GF-D8 (cell line): Measurements from ENCODE around the gene DDC.
"Not testable (repeated sequence)": the region's sequence is repeated elsewhere in the genome, so short reads cannot be mapped to it uniquely, and the experiment has no call there.

ENCODE experiments used
- DNase-seq: peaks from one replicate; lab custom pipeline; 2025; lab: John Stamatoyannopoulos, UW

The DDC gene

GRCh38 chr7:50589364-50589763 lies 24.2 kb upstream of the DDC start:
- DNase-seq: no peak

GRCh38 chr7:50588937-50589336 lies 23.7 kb upstream of the DDC start:
- DNase-seq: no peak

DNA sequence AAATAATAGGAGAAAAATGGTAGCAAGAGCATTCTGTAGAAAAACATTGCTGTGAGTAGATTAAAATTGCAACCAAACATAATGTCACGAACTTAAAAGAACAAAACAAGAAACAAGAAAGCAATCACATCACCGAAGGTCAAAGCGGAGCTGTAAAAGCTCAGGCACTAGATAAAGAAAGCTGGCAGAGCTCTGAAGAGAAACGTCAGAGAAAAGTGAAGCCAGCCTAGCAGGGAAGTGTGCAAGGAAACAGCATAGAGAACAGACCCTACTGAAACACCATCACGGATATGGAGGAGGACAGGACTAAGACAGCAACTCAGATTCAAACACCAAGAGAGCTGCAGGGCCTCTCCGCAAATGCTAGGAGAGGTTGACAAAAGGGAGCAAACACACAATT lies 22.5 kb upstream of the DDC start:
- DNase-seq: no peak

DNA sequence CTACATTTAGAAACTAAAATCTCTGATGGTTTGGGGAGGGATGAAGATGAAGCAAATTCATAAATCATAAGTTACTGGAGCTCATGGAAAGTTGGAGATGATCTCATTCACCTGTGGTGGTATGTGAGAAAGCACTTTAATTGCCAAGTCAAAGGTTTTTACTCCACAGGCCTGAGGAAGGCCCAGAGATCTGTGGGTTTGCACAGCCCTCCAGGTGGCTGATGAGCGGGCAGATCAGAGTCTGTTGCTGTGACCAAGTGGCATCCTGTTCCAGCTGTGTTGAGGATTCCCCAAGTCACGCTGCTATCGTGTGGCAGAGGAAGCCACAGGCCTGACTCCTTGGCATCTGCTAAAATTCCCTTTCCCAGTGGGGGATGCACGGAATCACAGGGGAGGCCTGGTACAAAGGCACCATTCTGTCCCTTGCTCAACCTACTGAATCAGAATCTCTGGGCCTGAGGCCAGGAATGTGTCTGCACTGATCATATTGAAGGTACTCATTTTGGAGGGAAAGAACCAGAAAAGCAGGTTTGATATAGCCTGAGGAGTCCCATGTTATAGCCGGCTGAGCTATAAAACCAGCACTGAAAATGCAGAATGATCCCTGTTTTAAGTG lies 19.7 kb upstream of the DDC start:
- no peak for DNase-seq

DNA sequence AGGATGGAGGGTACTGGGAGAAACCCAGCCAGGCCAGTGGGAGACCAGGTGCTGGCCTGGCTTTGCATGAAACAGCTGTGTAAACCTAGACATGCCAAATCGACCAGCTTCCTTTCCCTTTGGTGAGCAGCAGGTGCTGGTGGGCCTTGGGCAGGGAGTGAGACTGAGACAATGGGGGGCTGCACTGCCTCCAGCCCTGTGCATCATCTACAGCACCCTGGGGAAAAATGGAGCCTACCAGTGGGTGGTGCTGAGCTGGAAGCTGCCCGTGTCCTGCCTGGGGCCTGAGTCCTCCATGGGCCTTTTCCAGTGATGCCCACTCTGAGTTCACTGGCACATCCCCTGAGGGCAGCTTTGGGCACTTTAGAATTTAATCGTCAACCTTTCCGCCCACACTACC lies 19.2 kb upstream of the DDC start:
- no peak for DNase-seq

GRCh38 chr7:50583295-50583694 lies 18.1 kb upstream of the DDC start:
- DNase-seq: not testable (repeated sequence)

GRCh38 chr7:50582271-50582670 lies 17.1 kb upstream of the DDC start:
- not testable (repeated sequence) for DNase-seq

DNA sequence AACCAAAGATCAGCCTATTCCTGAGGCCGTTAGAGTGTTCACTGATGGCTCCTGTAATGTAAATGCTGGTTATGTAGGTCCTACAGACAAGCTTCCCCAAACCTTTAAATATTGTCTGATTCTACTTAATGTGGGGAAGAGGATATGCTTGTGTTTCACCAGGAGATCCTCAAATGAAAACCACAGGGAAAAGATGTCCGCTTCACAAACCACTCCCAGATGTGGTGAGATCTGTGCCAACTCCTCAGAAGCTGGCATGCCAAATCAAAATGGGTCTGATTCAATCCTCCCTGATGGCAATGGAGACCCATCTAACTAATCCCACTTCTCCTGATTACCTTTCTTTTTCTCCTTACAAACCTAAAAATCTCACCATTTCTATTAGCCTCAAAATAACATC lies 15.5 kb upstream of the DDC start:
- not testable (repeated sequence) for DNase-seq

GRCh38 chr7:50580057-50580456 lies 14.9 kb upstream of the DDC start:
- no peak for DNase-seq

- DNase-seq: not testable (repeated sequence)
Measured at GRCh38 chr7:50578105-50578504, 12.9 kb upstream of the DDC start.

- DNase-seq: no peak
Measured at GRCh38 chr7:50577569-50577968, 12.4 kb upstream of the DDC start.

- not testable (repeated sequence) for DNase-seq
Measured at GRCh38 chr7:50576388-50576787, 11.2 kb upstream of the DDC start.

- no peak for DNase-seq
Measured at GRCh38 chr7:50567715-50568261, 2.6 kb upstream of the DDC start.

- DNase-seq: no peak
Measured at GRCh38 chr7:50565977-50566376, 772 bp upstream of the DDC start.

- no peak for DNase-seq
Measured at GRCh38 chr7:50565559-50565916, 333 bp upstream of the DDC start.

DNA sequence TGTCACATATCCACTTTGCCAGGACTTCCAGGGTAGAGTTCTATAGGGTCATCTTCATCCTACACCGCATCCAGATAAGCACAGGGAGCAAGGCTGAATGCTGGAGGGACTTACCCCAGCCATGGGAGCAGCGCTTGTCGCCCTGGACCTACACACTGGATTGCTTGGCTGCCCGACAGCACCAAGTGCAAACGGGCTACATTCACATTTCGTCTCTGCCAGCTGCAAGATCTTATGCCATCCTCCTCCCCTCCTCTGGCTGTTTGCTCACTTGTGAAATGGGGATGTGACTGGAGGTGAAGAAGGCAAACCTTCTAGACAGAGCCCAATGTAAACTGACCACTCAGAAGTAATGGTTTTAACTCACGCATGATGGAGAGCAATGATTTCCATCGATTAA lies 1.0 kb downstream of the DDC start:
- DNase-seq: no peak

GRCh38 chr7:50562136-50562535 lies 3.1 kb downstream of the DDC start:
- no peak for DNase-seq

DNA sequence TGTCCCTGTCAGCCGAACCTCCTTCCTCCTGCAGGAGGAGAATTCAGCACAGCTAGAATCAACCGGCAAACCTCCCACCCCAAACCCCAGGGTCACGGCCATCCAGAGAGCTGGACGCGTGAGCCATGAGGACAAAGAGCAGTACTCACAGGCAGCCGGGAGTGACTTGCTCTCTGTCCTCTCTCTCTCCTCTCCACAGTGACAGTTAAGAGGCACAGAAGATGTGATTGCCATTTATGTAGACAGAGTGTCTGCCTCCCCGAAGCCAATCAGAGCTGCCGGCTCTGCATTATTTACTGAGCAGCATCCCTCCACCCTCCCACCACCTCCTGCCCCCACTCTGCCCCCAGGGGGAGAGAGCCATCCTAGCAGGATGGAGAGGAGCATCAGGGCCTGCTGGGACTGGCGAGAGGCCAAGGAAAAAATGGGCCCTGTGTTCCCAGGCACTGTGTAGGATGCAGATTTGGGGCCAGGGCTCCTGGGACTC lies 4.3 kb downstream of the DDC start:
- no peak for DNase-seq

DNA sequence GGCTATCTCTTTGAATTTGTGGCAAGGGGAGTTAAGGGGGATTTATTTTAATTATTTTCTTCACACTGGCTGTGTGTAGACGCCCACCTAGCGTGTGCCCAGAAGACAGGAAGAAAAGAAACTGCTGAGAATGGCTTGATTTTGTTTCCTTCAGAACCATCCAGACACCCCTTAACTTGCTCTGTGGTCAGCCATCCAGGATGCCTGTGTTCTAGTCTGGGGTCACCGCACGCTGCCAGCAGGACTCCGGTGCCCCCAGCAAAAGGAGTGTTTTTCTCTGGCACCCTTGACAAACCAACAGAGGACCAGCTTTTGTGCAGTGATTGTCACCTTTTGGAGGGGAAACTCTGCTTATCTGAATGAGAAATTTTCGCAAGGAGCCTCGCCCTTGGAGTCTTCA lies 5.3 kb downstream of the DDC start:
- no peak for DNase-seq

DNA sequence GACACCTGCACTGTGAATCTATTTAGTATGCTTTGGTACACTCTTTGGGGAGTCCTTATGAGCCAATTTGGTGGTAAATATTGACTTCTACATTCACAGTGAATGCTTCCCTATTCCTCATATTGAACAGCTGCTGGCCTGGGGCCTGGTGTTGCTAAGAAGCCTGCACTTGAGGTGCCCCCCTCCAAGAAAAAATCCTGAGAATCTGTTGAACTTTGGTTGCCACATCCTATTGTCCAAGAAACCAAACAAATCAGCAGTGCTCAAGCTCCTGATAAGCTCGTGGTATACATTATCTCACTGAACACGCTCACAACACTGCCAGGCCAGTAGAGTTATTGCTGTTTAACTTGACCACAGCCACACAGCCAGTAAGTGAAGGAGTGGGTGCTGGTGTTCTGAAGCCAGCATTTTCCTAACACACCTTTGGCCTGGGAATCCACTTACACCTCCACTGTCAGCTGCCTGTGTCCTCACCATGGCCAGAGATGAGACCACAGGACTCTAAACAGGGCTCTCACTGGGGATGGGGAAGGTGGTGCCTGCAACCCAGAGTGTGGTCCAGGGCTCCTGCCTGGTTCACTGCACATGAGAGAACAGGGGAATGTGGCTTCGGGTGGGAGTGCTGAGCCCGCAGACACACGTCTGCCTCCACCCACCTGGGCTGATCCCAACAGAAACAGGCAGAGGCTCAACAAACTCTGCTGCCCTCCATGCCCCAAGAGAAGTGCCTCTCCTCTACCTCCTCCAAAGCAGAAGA lies 6.7 kb downstream of the DDC start:
- no peak for DNase-seq

- no peak for DNase-seq
Measured at GRCh38 chr7:50557099-50557498, 8.1 kb downstream of the DDC start.

DNA sequence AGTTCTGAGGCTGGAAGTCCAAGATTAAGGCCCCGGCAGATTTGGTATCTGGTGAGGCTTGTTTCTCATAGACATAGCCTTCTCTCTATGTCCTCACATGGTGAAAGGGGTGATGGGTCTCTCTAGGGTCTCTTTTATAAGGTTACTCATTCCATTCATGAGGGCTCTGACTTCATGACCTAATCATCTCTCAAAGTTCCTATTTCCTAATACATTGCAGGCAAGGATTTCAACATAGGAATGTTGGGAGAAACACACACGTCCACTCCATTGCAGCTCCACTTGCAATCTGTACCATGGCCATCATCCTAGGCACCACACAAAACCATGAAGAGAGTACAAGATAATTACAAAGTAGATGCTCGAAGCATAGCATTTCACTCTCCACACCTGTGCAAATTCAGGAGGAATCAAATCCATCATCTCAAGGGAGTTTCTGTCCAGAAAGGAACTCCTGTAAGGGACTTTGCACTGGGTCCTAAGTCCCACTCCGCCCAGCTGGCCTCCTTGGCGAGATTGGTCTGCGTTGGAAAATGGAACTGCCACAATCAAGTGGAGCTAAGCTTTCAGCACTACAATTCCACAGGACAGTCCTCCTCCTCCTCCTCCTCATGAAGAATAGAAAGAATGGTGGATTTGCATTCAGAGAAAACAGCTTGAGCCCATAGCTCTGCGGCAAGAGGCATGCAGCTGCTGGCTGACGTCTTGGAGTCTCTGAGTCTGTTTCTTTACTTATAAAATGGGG lies 8.8 kb downstream of the DDC start:
- DNase-seq: no peak
